ENCODE measurements around the gene WBP1.
"Not testable (repeated sequence)": the region's sequence is repeated elsewhere in the genome, so short reads cannot be mapped to it uniquely, and the experiment has no call there.

Gene WBP1

GRCh38 chr2:74458132-74458937, at the start of gene WBP1:
WBP1 (plus strand) TSS chr2:74458438; CDS start chr2:74458603, 165 bp downstream.
- DNase-seq (ENCODE audit: low read depth), result peak; percentile 80

GRCh38 chr2:74413001-74413698, 45.1 kb upstream of the WBP1 start:
- no peak for DNase-seq (ENCODE audit: low read depth)

GRCh38 chr2:74414441-74414840, 43.8 kb upstream of the WBP1 start:
- no peak for DNase-seq (ENCODE audit: low read depth)

GRCh38 chr2:74414881-74415761, 43.1 kb upstream of the WBP1 start:
- no peak for DNase-seq (ENCODE audit: low read depth)

GRCh38 chr2:74415762-74416395, 42.4 kb upstream of the WBP1 start:
- DNase-seq (ENCODE audit: low read depth), result no peak

- no peak for DNase-seq (ENCODE audit: low read depth)
These were observed 41.5 kb upstream of the WBP1 start for GRCh38 chr2:74416778-74417177.

- no peak for DNase-seq (ENCODE audit: low read depth)
These were observed 41.0 kb upstream of the WBP1 start for GRCh38 chr2:74417197-74417596.

GRCh38 chr2:74417763-74418162, 40.5 kb upstream of the WBP1 start:
- DNase-seq (ENCODE audit: low read depth), result no peak

- no peak for DNase-seq (ENCODE audit: low read depth)
These were observed 39.9 kb upstream of the WBP1 start for GRCh38 chr2:74418312-74418711.

GRCh38 chr2:74419345-74419744, 38.9 kb upstream of the WBP1 start:
- DNase-seq (ENCODE audit: low read depth), result no peak

GRCh38 chr2:74420006-74420405, 38.2 kb upstream of the WBP1 start:
- no peak for DNase-seq (ENCODE audit: low read depth)

- not testable (repeated sequence) for DNase-seq (ENCODE audit: low read depth)
These were observed 37.7 kb upstream of the WBP1 start for GRCh38 chr2:74420443-74421103.

- DNase-seq (ENCODE audit: low read depth), result peak; percentile 94
These were observed 36.9 kb upstream of the WBP1 start, which contains the start of the genes C2orf81 and WDR54 for GRCh38 chr2:74421221-74421870. C2orf81 (minus strand) TSS chr2:74421619; CDS start chr2:74421560, 59 bp downstream. WDR54 (plus strand) TSS chr2:74421730; CDS start chr2:74422154, 424 bp downstream.

- DNase-seq (ENCODE audit: low read depth), result no peak
These were observed 34.8 kb upstream of the WBP1 start for GRCh38 chr2:74423231-74424095.

- DNase-seq (ENCODE audit: low read depth), result no peak
These were observed 33.9 kb upstream of the WBP1 start for GRCh38 chr2:74424139-74424992.

GRCh38 chr2:74424995-74425406, 33.2 kb upstream of the WBP1 start:
- no peak for DNase-seq (ENCODE audit: low read depth)

- no peak for DNase-seq (ENCODE audit: low read depth)
These were observed 32.7 kb upstream of the WBP1 start for GRCh38 chr2:74425523-74425922.

- no peak for DNase-seq (ENCODE audit: low read depth)
These were observed 32.0 kb upstream of the WBP1 start for GRCh38 chr2:74426181-74426758.

Measured in stimulated activated CD8-positive, alpha-beta memory T cell treated with anti-CD3 and anti-CD28 coated beads, Interleukin-15, amount 100 ng/mL, for 24 hours (primary cell).